Neural crest cell (in vitro differentiated cells): ENCODE results near the gene MANBA. TPM values are rescaled to one million over a fixed set of nuclear protein-coding genes. Genes with fewer than 3 reads are reported as not detected.

Source experiments
- DNase-seq: peaks from one replicate; pipeline ENCODE4 v3.0.0; 2021; ENCODE audit warnings: low read depth, mixed read lengths, low spot score
- H3K27ac Mint-ChIP-seq: one replicate; pipeline ENCODE4 v1.8.0; 2021; ENCODE audit warnings: mild to moderate bottlenecking, mixed read lengths; ENCODE audit not compliant: unreplicated experiment
- H3K27me3 Mint-ChIP-seq: 2 replicates; pipeline ENCODE4 v1.8.0; 2021; ENCODE audit warnings: low read depth, mild to moderate bottlenecking, mixed read lengths
- H3K36me3 Mint-ChIP-seq: 2 replicates; pipeline ENCODE4 v1.8.0; 2021; ENCODE audit warnings: low read depth, mild to moderate bottlenecking, mixed read lengths
- H3K4me1 Mint-ChIP-seq: 2 replicates; pipeline ENCODE4 v1.8.0; 2021; ENCODE audit warnings: mixed read lengths
- H3K4me3 Mint-ChIP-seq: one replicate; pipeline ENCODE4 v1.8.0; 2021; ENCODE audit warnings: mild to moderate bottlenecking, mixed read lengths
- H3K9me3 Mint-ChIP-seq: 2 replicates; pipeline ENCODE4 v1.8.0; 2021; ENCODE audit warnings: mixed read lengths
- total RNA-seq: library from RNA; stranded (reverse); gene quantifications from 2 replicates; pipeline ENCODE4 v1.2.1, GENCODE V29; 2021
- TF ChIP-seq, protein P1 (sequence below): fragments of 200-600 bp; sonication (generic); conservative IDR thresholded peaks from 2 replicates; pipeline ENCODE4 v1.5.0; 2021; ENCODE audit warnings: antibody characterized with exemption, mild to moderate bottlenecking

Gene MANBA
- total RNA-seq, 1 donor from 2014 or later: 18.4 TPM

DNA sequence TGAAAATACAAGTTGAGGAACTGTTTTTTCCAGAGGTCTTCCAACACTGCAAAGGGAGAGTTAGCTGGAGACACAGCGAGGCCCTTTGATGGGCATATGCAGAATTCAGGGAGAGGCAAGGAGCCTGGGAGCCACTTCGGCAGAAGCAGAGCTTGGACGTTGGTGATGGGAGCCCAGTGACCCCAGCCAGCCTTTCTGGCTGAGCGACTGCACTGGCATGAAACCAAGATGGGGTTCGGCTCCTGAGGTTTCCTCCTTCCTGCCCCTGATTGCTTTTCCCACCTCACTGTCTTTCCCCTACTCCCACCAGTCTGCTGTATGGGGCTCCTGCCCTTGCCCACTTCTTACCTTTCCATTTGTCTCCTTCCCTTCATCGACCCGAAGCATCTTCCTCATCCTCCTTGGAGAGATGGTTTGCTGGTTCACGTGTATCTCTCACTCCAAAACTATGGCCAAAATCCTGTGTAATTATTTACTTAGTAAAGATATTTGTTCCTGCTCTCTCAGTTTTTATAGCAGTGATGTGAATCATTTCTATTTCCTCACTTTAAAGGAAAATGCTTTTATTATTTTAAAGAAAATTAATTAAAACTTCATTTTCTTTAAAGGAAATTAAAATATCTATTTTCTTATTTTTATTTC, 159.1 kb downstream of the MANBA start:
- Mint-ChIP-seq H3K27ac (no peak overlapping the region), H3K4me1 (no peaks in the 10 kb centered on the region), H3K27me3 (no peaks in the 10 kb centered on the region), H3K4me3 (no peak overlapping the region), H3K36me3 (peaks cover 16% of the 10 kb centered on the region), H3K9me3 (no peaks in the 10 kb centered on the region)
- TF ChIP-seq, protein P1, sequence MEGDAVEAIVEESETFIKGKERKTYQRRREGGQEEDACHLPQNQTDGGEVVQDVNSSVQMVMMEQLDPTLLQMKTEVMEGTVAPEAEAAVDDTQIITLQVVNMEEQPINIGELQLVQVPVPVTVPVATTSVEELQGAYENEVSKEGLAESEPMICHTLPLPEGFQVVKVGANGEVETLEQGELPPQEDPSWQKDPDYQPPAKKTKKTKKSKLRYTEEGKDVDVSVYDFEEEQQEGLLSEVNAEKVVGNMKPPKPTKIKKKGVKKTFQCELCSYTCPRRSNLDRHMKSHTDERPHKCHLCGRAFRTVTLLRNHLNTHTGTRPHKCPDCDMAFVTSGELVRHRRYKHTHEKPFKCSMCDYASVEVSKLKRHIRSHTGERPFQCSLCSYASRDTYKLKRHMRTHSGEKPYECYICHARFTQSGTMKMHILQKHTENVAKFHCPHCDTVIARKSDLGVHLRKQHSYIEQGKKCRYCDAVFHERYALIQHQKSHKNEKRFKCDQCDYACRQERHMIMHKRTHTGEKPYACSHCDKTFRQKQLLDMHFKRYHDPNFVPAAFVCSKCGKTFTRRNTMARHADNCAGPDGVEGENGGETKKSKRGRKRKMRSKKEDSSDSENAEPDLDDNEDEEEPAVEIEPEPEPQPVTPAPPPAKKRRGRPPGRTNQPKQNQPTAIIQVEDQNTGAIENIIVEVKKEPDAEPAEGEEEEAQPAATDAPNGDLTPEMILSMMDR: no peak
- DNase-seq: no peak

DNA sequence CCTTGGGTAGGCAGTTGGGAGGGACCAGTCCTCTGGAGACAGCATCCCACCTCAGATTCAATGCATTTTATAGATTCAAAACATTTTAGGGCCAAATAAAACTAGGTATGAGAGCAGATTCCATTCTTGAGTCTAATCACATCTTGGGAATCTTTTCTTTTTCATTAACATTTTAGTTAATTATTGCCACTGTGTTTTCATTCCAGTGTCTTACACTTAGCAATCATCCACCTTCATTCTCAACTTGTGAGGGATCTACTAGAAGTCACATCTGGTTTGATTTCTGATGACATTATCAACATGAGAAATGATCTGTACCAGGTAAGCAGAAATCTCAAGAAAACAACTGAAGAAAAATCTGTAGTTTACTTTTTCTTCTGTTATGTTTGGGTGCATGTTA, 160.1 kb downstream of the MANBA start:
- Mint-ChIP-seq H3K27ac (no peak overlapping the region), H3K4me3 (no peak overlapping the region)
- no peak for DNase-seq

DNA sequence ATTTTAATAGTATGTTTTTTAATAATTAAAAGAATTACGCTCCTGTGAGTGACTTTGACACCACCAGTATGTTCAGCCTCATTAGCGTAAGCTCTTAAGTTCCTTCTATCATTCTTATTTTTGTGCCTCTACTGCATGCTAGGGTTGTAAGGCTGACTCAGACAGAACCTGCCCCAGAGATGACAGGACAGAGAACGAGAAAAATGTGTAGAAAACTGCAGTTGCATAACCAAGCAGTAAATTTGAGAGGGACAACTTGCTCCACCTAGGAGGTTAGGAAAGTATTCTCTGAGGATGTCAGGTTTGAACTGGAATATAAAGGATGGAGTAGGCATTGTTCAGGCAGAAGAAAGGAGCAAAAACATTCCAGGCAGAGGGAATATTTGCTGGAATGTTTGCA, 160.9 kb downstream of the MANBA start:
- Mint-ChIP-seq H3K4me1 (no peaks in the 10 kb centered on the region), H3K4me3 (no peak overlapping the region), H3K9me3 (no peaks in the 10 kb centered on the region), H3K27ac (no peak overlapping the region), H3K27me3 (no peaks in the 10 kb centered on the region), H3K36me3 (peaks cover 22% of the 10 kb centered on the region)
- TF ChIP-seq, protein P1: no peak
- DNase-seq: no peak

More for the DNA sequence above, 160.1 kb downstream of the MANBA start:
- Mint-ChIP-seq H3K9me3 (no peaks in the 10 kb centered on the region), H3K27me3 (no peaks in the 10 kb centered on the region), H3K4me1 (no peaks in the 10 kb centered on the region), H3K36me3 (peaks cover 19% of the 10 kb centered on the region)
- TF ChIP-seq, protein P1: no peak

DNA sequence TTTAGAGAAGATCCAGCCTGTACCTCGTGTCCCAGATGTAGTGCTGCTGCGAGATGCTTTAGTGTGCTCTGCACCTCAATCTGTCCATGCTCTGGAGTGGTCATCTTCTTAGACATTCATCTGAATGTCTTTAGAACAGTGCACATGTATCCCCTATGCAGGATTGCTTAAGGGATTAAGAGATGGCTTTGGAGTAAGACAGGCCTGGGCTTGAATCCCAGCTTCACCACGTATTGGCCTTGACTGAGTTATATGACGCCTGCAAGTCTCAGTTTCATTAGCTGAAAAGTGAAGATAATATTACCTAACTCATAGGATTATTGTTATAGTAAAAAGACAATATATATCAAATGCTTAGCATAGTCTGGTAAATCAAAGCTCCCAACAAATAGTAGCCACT, 161.3 kb downstream of the MANBA start:
- TF ChIP-seq, protein P1: no peak
- Mint-ChIP-seq H3K4me3 (no peak overlapping the region), H3K4me1 (no peaks in the 10 kb centered on the region), H3K27me3 (no peaks in the 10 kb centered on the region), H3K27ac (no peak overlapping the region), H3K9me3 (no peaks in the 10 kb centered on the region), H3K36me3 (peaks cover 22% of the 10 kb centered on the region)
- no peak for DNase-seq

DNA sequence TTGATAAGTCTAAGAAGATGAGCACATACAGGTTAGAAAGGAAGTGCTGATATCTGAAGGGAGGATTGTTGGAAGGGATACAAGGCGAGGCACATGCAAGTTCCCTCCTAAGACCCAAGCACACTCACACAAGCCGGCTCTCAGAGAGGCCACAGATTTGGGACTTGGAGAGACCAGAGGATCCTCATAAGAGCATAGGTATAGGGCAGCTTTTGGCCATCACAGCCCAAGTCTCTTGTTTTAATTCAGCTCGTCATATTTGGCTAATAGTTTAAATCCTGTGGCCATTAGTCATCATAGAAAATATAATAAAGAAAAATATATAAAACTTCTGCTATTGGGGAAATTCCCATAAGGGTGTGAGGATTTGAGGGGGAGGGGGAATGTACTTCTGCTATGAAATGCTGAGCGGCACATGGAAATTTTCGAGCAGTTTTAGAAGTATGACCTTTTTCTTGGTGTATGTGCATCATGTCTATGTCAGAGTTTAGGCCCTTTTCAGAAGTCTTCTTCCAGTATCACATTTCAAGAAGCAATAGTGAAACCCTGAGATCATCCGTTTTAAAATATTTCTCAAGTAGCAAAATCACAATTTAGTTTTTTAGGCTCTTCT, 161.9 kb downstream of the MANBA start:
- Mint-ChIP-seq H3K4me3 (no peak overlapping the region), H3K36me3 (peaks cover 22% of the 10 kb centered on the region), H3K9me3 (no peaks in the 10 kb centered on the region), H3K27me3 (no peaks in the 10 kb centered on the region), H3K27ac (no peak overlapping the region), H3K4me1 (no peaks in the 10 kb centered on the region)
- DNase-seq: no peak
- TF ChIP-seq, protein P1: no peak
